RKO (cell line): ENCODE measurements around the gene STEAP4.

Source experiments
- DNase-seq: peaks from one replicate; pipeline ENCODE4 v3.0.0-alpha.2; 2016; ENCODE audit warnings: low spot score

Gene STEAP4

GRCh38 chr7:88306590-88307048, at the start of gene STEAP4:
TSS of gene STEAP4 (minus strand) at chr7:88306894. CDS start at chr7:88284269, 22,625 bp downstream.
- no peak for DNase-seq

GRCh38 chr7:88355011-88355410, 48.3 kb upstream of the STEAP4 start:
- no peak for DNase-seq

GRCh38 chr7:88350118-88350517, 43.4 kb upstream of the STEAP4 start:
- no peak for DNase-seq

GRCh38 chr7:88347517-88347916, 40.8 kb upstream of the STEAP4 start:
- DNase-seq: no peak

- DNase-seq: no peak
These were observed 40.4 kb upstream of the STEAP4 start for GRCh38 chr7:88347090-88347489.

GRCh38 chr7:88346357-88346756, 39.7 kb upstream of the STEAP4 start:
- no peak for DNase-seq

- peak; percentile 12 for DNase-seq
These were observed 38.5 kb upstream of the STEAP4 start for GRCh38 chr7:88344956-88345832.

GRCh38 chr7:88344271-88344670, 37.6 kb upstream of the STEAP4 start:
- no peak for DNase-seq

GRCh38 chr7:88339195-88339922, 32.7 kb upstream of the STEAP4 start:
- DNase-seq: no peak

- DNase-seq: no peak
These were observed 31.8 kb upstream of the STEAP4 start for GRCh38 chr7:88338503-88338902.

- peak; percentile 61 for DNase-seq
These were observed 30.9 kb upstream of the STEAP4 start for GRCh38 chr7:88337572-88337971.

- no peak for DNase-seq
These were observed 24.6 kb upstream of the STEAP4 start for GRCh38 chr7:88331322-88331721.

GRCh38 chr7:88329532-88330463, 23.1 kb upstream of the STEAP4 start:
- DNase-seq: no peak

GRCh38 chr7:88328787-88329186, 22.1 kb upstream of the STEAP4 start:
- DNase-seq: no peak

GRCh38 chr7:88324699-88325098, 18.0 kb upstream of the STEAP4 start:
- DNase-seq: no peak

GRCh38 chr7:88322151-88322550, 15.5 kb upstream of the STEAP4 start:
- DNase-seq: no peak

- DNase-seq: no peak
These were observed 15.0 kb upstream of the STEAP4 start for GRCh38 chr7:88321694-88322093.

- DNase-seq: no peak
These were observed 11.5 kb upstream of the STEAP4 start for GRCh38 chr7:88318196-88318595.

GRCh38 chr7:88317422-88317821, 10.7 kb upstream of the STEAP4 start:
- no peak for DNase-seq

GRCh38 chr7:88316456-88316855, 9.8 kb upstream of the STEAP4 start:
- DNase-seq: no peak

- no peak for DNase-seq
These were observed 8.8 kb upstream of the STEAP4 start for GRCh38 chr7:88315522-88315921.

GRCh38 chr7:88314061-88314491, 7.4 kb upstream of the STEAP4 start:
- DNase-seq: no peak
